ENCODE data around the gene LRCH4.

- TF ChIP-seq, protein P1, sequence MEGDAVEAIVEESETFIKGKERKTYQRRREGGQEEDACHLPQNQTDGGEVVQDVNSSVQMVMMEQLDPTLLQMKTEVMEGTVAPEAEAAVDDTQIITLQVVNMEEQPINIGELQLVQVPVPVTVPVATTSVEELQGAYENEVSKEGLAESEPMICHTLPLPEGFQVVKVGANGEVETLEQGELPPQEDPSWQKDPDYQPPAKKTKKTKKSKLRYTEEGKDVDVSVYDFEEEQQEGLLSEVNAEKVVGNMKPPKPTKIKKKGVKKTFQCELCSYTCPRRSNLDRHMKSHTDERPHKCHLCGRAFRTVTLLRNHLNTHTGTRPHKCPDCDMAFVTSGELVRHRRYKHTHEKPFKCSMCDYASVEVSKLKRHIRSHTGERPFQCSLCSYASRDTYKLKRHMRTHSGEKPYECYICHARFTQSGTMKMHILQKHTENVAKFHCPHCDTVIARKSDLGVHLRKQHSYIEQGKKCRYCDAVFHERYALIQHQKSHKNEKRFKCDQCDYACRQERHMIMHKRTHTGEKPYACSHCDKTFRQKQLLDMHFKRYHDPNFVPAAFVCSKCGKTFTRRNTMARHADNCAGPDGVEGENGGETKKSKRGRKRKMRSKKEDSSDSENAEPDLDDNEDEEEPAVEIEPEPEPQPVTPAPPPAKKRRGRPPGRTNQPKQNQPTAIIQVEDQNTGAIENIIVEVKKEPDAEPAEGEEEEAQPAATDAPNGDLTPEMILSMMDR (IDR thresholded peaks at IDR 0.05), result no peak
- no peak for TF ChIP-seq POLR2AphosphoS5 (IDR thresholded peaks at IDR 0.05; ENCODE audit: low read depth, low read length)
These were observed 40.1 kb upstream of the LRCH4 start for GRCh38 chr7:100626055-100626454.
